ENCODE data around the gene BEST3.

DNA sequence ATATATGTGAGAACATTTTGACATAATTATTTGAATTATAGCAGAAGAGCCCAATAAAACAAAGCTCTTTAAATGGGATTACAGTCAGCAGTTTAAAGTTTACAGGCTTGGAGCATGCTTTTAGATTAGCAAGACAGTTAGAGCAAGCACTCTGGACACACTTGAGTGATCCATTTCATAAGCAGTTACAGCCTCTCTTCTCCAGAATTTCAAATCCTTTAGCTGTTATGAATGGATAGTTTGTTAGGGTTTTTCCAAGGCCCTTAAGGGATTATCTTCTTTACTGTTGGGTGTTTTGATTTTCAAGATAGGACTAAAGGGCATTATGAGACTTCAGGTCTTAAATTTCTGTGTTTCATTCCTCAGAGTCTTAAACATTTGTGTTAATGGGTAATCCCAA is 36.3 kb downstream of the BEST3 start:
- TF ChIP-seq POLR2AphosphoS5 (IDR thresholded peaks at IDR 0.05; ENCODE audit: low read depth, low read length), result no peak
- TF ChIP-seq POLR2A (IDR thresholded peaks at IDR 0.05; ENCODE audit: low read depth, low read length), result no peak
- no peak for TF ChIP-seq TAF1 (IDR thresholded peaks at IDR 0.05; ENCODE audit: borderline replicate concordance, low read depth, low read length)

All from GM12892 (cell line).